OCI-LY3 (cell line): ENCODE measurements around the gene SH3BGRL3.

Source experiments
- H2AFZ ChIP-seq: fragments of 200-600, 300-600 bp; shearing (Covaris generic); 2 replicates; pipeline ENCODE4 v1.6.0; 2014; ENCODE audit warnings: antibody characterized with exemption, low read depth, low read length
- H3K27ac ChIP-seq: fragments of 200-600, 300-600 bp; sonication (generic); 2 replicates; pipeline ENCODE4 v1.5.1; 2014; ENCODE audit warnings: mild to moderate bottlenecking, low read length, moderate library complexity, mixed read lengths
- H3K27me3 ChIP-seq: fragments of 200-600, 300-600 bp; sonication (generic); 2 replicates; pipeline ENCODE4 v1.6.1; 2014; ENCODE audit warnings: low read depth, low read length, mixed read lengths
- H3K36me3 ChIP-seq: fragments of 200-600, 300-600 bp; sonication (generic); replicated peaks from 2 replicates; pipeline ENCODE3; 2014; ENCODE audit warnings: low read depth, low read length, mixed read lengths
- H3K4me1 ChIP-seq: fragments of 300-600, 200-600 bp; sonication (generic); 2 replicates; pipeline ENCODE4 v1.6.1; 2014; ENCODE audit warnings: low read length, mixed read lengths
- H3K4me2 ChIP-seq: fragments of 200-600, 300-600 bp; sonication (generic); 2 replicates; pipeline ENCODE4 v1.6.1; 2014; ENCODE audit warnings: low read length, mixed read lengths
- H3K4me3 ChIP-seq: fragments of 300-600, 200-600 bp; sonication (generic); 2 replicates; pipeline ENCODE4 v1.5.1; 2014; ENCODE audit warnings: antibody characterized with exemption, mild to moderate bottlenecking, low read length, moderate library complexity
- H3K79me2 ChIP-seq: fragments of 300-600, 200-600 bp; shearing (Covaris generic); 2 replicates; pipeline ENCODE4 v1.6.1; 2014; ENCODE audit warnings: mild to moderate bottlenecking, low read length, mixed read lengths
- H3K9ac ChIP-seq: fragments of 300-600, 200-600 bp; shearing (Covaris generic); 2 replicates; pipeline ENCODE4 v1.6.0; 2014; ENCODE audit warnings: mild to moderate bottlenecking, low read length, moderate library complexity
- H3K9me3 ChIP-seq: fragments of 200-600, 300-600 bp; shearing (Covaris generic); 2 replicates; pipeline ENCODE4 v1.6.1; 2014; ENCODE audit warnings: low read length, mixed read lengths; ENCODE audit not compliant: insufficient read depth
- H4K20me1 ChIP-seq: fragments of 200-600, 300-600 bp; sonication (generic); 2 replicates; pipeline ENCODE4 v1.6.1; 2016; ENCODE audit warnings: low read length, mixed read lengths; ENCODE audit not compliant: insufficient read depth
- CTCF ChIP-seq: fragments of 200-600, 300-600 bp; sonication (generic); IDR thresholded peaks from 2 replicates; pipeline ENCODE4 v1.5.1; 2014; ENCODE audit warnings: antibody characterized with exemption, low read length, low read depth
- EZH2phosphoT487 ChIP-seq: fragments of 200-600 bp; shearing (Covaris generic); IDR thresholded peaks from 2 replicates; pipeline ENCODE4 v1.6.1; 2018; ENCODE audit warnings: antibody characterized with exemption, mixed run types, low read depth

The SH3BGRL3 gene

GRCh38 chr1:26257222-26257621 is 22.7 kb upstream of the SH3BGRL3 start:
- H3K4me1 ChIP-seq: no peaks in the 10 kb centered on the region
- H3K79me2 ChIP-seq: no peaks in the 10 kb centered on the region; the same call in 1 of the 2 replicates
- no peak overlapping the region for H3K4me3 ChIP-seq
- H3K9ac ChIP-seq: no peak overlapping the region
- no peaks in the 10 kb centered on the region for H4K20me1 ChIP-seq
- TF ChIP-seq EZH2phosphoT487 (no peak), CTCF (no peak)
- no peak overlapping the region for H2AFZ ChIP-seq
- H3K27ac ChIP-seq: no peak overlapping the region
- H3K36me3 ChIP-seq: peaks cover 16% of the 10 kb centered on the region
- H3K4me2 ChIP-seq: no peak overlapping the region
- H3K27me3 ChIP-seq: no peaks in the 10 kb centered on the region
- no peaks in the 10 kb centered on the region for H3K9me3 ChIP-seq

- no peak overlapping the region for H3K4me2 ChIP-seq
- no peaks in the 10 kb centered on the region for H4K20me1 ChIP-seq
- H3K9me3 ChIP-seq: no peaks in the 10 kb centered on the region
- no peaks in the 10 kb centered on the region for H3K27me3 ChIP-seq
- no peak overlapping the region for H3K4me3 ChIP-seq
- TF ChIP-seq EZH2phosphoT487 (no peak), CTCF (no peak)
- no peak overlapping the region for H2AFZ ChIP-seq
- H3K36me3 ChIP-seq: peaks cover 19% of the 10 kb centered on the region
- H3K9ac ChIP-seq: no peak overlapping the region
- H3K79me2 ChIP-seq: no peaks in the 10 kb centered on the region; the same call in 1 of the 2 replicates
- H3K27ac ChIP-seq: no peak overlapping the region
- H3K4me1 ChIP-seq: no peaks in the 10 kb centered on the region
These were observed 20.9 kb upstream of the SH3BGRL3 start for GRCh38 chr1:26259005-26259404.

- TF ChIP-seq CTCF (no peak), EZH2phosphoT487 (no peak)
- no peaks in the 10 kb centered on the region for H3K27me3 ChIP-seq
- no peak overlapping the region for H3K4me3 ChIP-seq
- H3K36me3 ChIP-seq: peaks cover 22% of the 10 kb centered on the region
- no peak overlapping the region for H2AFZ ChIP-seq
- H4K20me1 ChIP-seq: no peaks in the 10 kb centered on the region
- H3K27ac ChIP-seq: no peak overlapping the region
- no peaks in the 10 kb centered on the region for H3K9me3 ChIP-seq
- no peak overlapping the region for H3K4me2 ChIP-seq
- H3K79me2 ChIP-seq: no peaks in the 10 kb centered on the region; the same call in 1 of the 2 replicates
- no peaks in the 10 kb centered on the region for H3K4me1 ChIP-seq
- no peak overlapping the region for H3K9ac ChIP-seq
These were observed 20.3 kb upstream of the SH3BGRL3 start for GRCh38 chr1:26259578-26259977.

GRCh38 chr1:26263212-26263611 is 16.7 kb upstream of the SH3BGRL3 start:
- TF ChIP-seq CTCF (no peak), EZH2phosphoT487 (no peak)
- no peaks in the 10 kb centered on the region for H3K9me3 ChIP-seq
- no peak overlapping the region for H3K9ac ChIP-seq
- no peaks in the 10 kb centered on the region for H4K20me1 ChIP-seq
- H3K36me3 ChIP-seq: peaks cover 36% of the 10 kb centered on the region
- H2AFZ ChIP-seq: no peak overlapping the region
- H3K27me3 ChIP-seq: no peaks in the 10 kb centered on the region
- no peak overlapping the region for H3K4me3 ChIP-seq
- no peak overlapping the region for H3K27ac ChIP-seq
- H3K4me2 ChIP-seq: no peak overlapping the region
- H3K79me2 ChIP-seq: no peaks in the 10 kb centered on the region
- no peaks in the 10 kb centered on the region for H3K4me1 ChIP-seq
